ENCODE results near the gene FZD2. TPM values are rescaled to one million over a fixed set of nuclear protein-coding genes. Genes with fewer than 3 reads are reported as not detected.

Gene FZD2
- total and polyA plus RNA-seq, 9 of the 15 experiments (the other 6 are each of a cell fraction or from before 2014, with no cell fraction given): 0.03 to 4.5 (median 1.1) TPM; not detected in 1

GRCh38 chr17:44529864-44530263 is 27.4 kb upstream of the FZD2 start (continued):
- TF ChIP-seq BCLAF1 (IDR thresholded peaks at IDR 0.05; ENCODE audit: borderline replicate concordance in 1 of 2, control insufficient read depth in 1 of 2, low read depth in 2 of 2, low read length in 1 of 2) (0 out of 4 replicates have a peak, but pooled peaks of 1 of the 2 experiments have one; percentile 51), ZC3H11A (IDR thresholded peaks at IDR 0.05; ENCODE audit: low read depth, low read length) (no peak), NBN (IDR thresholded peaks at IDR 0.05; ENCODE audit: low read depth) (no peak), TBP (optimal IDR thresholded peaks at IDR 0.05; ENCODE audit: low read depth, low read length) (peak; percentile 85)

- CTCF ChIA-PET (ENCODE audit: low intra/inter-chr PET ratio): interaction anchor here (1.6 kb wide), 1 partner anchor 106 kb away, joined by 4 read pairs; no protein-coding TSS in a partner anchor
- H3K9me1 ChIP-seq (ENCODE audit: control insufficient read depth, insufficient read depth, low read length): no peaks in the 10 kb centered on the region
- H4K20me1 ChIP-seq (replicated peaks; ENCODE audit: control insufficient read depth, insufficient read depth, low read length): no peaks in the 10 kb centered on the region
- H3K27ac ChIP-seq (ENCODE audit: extremely low read depth, low read depth, low read length): no peak overlapping the region
- H3K36me3 ChIP-seq (ENCODE audit: control insufficient read depth, insufficient read depth, low read length): no peaks in the 10 kb centered on the region
- FAIRE-seq: no peak
- BruUV-seq (replicated peaks): no TSS peak
- ATAC-seq: no peak
- no peak overlapping the region for H3K9ac ChIP-seq (ENCODE audit: insufficient read depth in 1 of 2, low read depth in 2 of 2, low read length in 2 of 2)
- no peaks in the 10 kb centered on the region for H3K79me2 ChIP-seq (ENCODE audit: control insufficient read depth, insufficient read depth, low read length)
- peaks cover 3% of the 10 kb centered on the region for H3K9me3 ChIP-seq (replicated peaks; ENCODE audit: control insufficient read depth, insufficient read depth, low read depth, low read length)
- no peak for DNase-seq (ENCODE audit: extremely low read depth in 1 of 4, low spot score in 3 of 4)
- no peak overlapping the region for H3K4me3 ChIP-seq
- POLR2A ChIA-PET: interaction anchor here (0.6 to 1.1 kb wide), 6 partner anchors 9 to 207 kb away, joined by 3 to 5 read pairs (median 4); no protein-coding TSS in a partner anchor
- in situ Hi-C loops (cut with MboI) (loop anchor here (5.0 kb wide), 1 partner anchor 141 kb away; no protein-coding TSS in a partner anchor), intact Hi-C loops (cut with micrococcal nuclease) (loop anchor here (10.0 kb wide), 1 partner anchor 244 kb away; no protein-coding TSS in a partner anchor)
- 14% methylated on average over 6 of the region's 7 CpGs for WGBS (ENCODE audit: insufficient coverage, low coverage, missing lambda C conversion rate)
- H3K27me3 ChIP-seq (ENCODE audit: control insufficient read depth in 2 of 2, insufficient read depth in 2 of 2, low read length in 2 of 2): peaks cover 0 to 5% of the 10 kb centered on the region in 2 experiments; a peak in 1 of 5 replicates
- peaks cover 0 to 10% of the 10 kb centered on the region in 2 experiments; a peak in 2 of 5 replicates for H3K4me1 ChIP-seq (replicated peaks in 1 of 2; ENCODE audit: control insufficient read depth in 2 of 2, insufficient read depth in 2 of 2, low read length in 2 of 2)
- H3K4me2 ChIP-seq (ENCODE audit: insufficient read depth, low read length): no peak overlapping the region
- H2AFZ ChIP-seq (ENCODE audit: low read depth, low read length): no peak overlapping the region
- no peak for TF ChIP-seq MAZ (CRISPR knock-in tag; conservative IDR thresholded peaks at IDR 0.05 in 1 of 2, IDR thresholded peaks at IDR 0.05 in 1 of 2)
Measured at GRCh38 chr17:44530896-44531418, 26.3 kb upstream of the FZD2 start.

Data from K562 (cell line).